Progenitor cell of endocrine pancreas (in vitro differentiated cells): Measurements from ENCODE around the gene C3orf70. TPM values are rescaled to one million over a fixed set of nuclear protein-coding genes. Genes with fewer than 3 reads are reported as not detected.

Source experiments
- DNase-seq: peaks from one replicate; pipeline ENCODE4 v3.0.0; 2021; ENCODE audit warnings: low spot score; ENCODE audit not compliant: unreplicated experiment
- H3K27ac Mint-ChIP-seq: 2 replicates; pipeline ENCODE4 v1.8.0; 2021; ENCODE audit warnings: mild to moderate bottlenecking, moderate library complexity, mixed read lengths
- H3K27me3 Mint-ChIP-seq: 2 replicates; pipeline ENCODE4 v1.8.0; 2021; ENCODE audit warnings: mixed read lengths
- H3K36me3 Mint-ChIP-seq: 2 replicates; pipeline ENCODE4 v1.8.0; 2022; ENCODE audit warnings: mixed read lengths; ENCODE audit not compliant: insufficient read depth
- H3K4me1 Mint-ChIP-seq: 2 replicates; pipeline ENCODE4 v1.8.0; 2021; ENCODE audit warnings: low read depth, mixed read lengths
- H3K4me3 Mint-ChIP-seq: 2 replicates; pipeline ENCODE4 v1.8.0; 2021; ENCODE audit warnings: low read depth, mild to moderate bottlenecking, moderate library complexity, mixed read lengths
- H3K9me3 Mint-ChIP-seq: 2 replicates; pipeline ENCODE4 v1.8.0; 2021; ENCODE audit warnings: low read depth, mixed read lengths
- total RNA-seq: library from RNA; stranded (reverse); gene quantifications from 2 replicates; pipeline ENCODE4 v1.2.1, GENCODE V29; 2021
- TF ChIP-seq, protein P1 (sequence below): fragments of 200-600 bp; sonication (generic); IDR thresholded peaks from one replicate; pipeline ENCODE4 v1.5.0; 2021; ENCODE audit warnings: antibody characterized with exemption, mild to moderate bottlenecking; ENCODE audit not compliant: unreplicated experiment

The C3orf70 gene
- total RNA-seq, 1 donor from 2014 or later, result 5.8 TPM

DNA sequence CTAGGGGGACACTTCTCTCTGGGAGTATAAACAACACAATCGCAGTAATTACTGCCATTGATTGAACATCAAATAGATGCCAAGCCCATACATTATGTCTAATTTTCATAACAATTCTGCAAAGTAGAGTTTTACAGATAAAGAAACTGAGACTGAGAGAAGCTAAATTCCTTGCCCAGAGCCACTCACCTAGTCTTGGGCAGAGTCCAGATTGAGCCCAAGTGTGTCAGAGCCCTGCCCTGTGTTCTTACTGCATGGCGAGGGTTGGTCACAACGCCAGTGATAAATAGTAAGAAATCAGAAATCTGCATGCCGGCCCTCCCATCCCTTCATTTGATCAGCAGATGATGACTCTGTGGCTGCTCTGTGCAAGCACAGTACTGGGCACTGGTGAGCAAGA lies 106.3 kb downstream of the C3orf70 start:
- H3K4me1 Mint-ChIP-seq, result peaks cover 2% of the 10 kb centered on the region
- H3K36me3 Mint-ChIP-seq, result peaks cover 12% of the 10 kb centered on the region
- H3K27me3 Mint-ChIP-seq, result no peaks in the 10 kb centered on the region

DNA sequence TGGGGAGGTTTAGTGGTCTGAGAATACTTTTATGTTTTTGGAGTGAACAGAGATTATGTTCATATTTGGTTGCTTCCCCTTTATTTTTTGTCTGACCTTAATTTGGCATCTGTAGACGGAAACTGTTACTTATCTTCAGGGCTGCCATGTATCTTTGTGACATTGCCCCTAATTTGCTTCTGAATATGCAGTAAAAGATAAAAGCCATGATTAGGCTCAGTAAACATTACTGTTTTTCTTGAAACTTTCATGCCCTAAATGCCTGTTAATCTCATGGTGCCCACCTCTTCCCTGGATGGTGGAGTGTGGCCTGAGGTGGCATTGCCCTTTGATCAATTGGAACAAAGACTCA lies 106.7 kb downstream of the C3orf70 start:
- Mint-ChIP-seq H3K27me3 (no peaks in the 10 kb centered on the region), H3K4me1 (peaks cover 2% of the 10 kb centered on the region), H3K9me3 (no peaks in the 10 kb centered on the region), H3K36me3 (peaks cover 12% of the 10 kb centered on the region), H3K27ac (no peak overlapping the region), H3K4me3 (no peak overlapping the region)
- TF ChIP-seq, protein P1, sequence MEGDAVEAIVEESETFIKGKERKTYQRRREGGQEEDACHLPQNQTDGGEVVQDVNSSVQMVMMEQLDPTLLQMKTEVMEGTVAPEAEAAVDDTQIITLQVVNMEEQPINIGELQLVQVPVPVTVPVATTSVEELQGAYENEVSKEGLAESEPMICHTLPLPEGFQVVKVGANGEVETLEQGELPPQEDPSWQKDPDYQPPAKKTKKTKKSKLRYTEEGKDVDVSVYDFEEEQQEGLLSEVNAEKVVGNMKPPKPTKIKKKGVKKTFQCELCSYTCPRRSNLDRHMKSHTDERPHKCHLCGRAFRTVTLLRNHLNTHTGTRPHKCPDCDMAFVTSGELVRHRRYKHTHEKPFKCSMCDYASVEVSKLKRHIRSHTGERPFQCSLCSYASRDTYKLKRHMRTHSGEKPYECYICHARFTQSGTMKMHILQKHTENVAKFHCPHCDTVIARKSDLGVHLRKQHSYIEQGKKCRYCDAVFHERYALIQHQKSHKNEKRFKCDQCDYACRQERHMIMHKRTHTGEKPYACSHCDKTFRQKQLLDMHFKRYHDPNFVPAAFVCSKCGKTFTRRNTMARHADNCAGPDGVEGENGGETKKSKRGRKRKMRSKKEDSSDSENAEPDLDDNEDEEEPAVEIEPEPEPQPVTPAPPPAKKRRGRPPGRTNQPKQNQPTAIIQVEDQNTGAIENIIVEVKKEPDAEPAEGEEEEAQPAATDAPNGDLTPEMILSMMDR, result no peak
- DNase-seq, result no peak

More for the DNA sequence above, 106.3 kb downstream of the C3orf70 start:
- H3K4me3 Mint-ChIP-seq, result no peak overlapping the region
- DNase-seq, result no peak
- H3K9me3 Mint-ChIP-seq, result no peaks in the 10 kb centered on the region
- TF ChIP-seq, protein P1, result no peak
- H3K27ac Mint-ChIP-seq, result no peak overlapping the region

DNA sequence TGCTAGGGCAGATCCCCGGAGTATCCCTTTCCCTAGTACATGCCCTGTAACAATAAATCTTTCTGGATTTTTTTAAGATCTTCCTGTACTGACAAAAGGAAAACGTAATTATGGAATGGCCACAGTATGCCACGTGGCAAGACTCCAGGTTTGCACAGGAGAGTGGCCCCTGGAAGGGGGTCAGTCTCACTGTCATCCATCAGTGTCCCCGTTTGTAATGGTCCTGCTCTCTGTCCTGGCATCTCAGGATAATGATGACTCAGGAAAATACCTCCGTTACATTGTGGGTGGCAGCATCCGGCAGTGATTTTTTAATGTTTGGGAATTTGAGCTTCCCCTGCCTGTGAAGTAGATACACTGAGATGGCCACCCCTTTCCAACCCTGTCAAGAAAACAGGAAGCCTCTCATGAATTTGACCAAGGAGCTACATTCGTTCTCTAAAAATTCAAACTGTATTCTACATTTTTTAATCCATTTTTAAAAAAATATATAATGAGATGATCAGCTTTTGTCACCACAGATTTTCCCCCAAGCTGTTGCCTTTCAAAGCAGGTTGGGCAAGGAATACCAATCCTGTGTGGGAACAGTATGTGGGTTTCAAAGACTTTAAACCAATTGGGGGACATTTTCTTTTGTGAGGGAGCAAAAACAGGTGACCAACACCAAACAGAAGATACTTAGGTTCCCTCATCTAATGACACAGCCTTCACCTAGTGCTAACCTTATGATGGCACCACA lies 110.4 kb downstream of the C3orf70 start:
- Mint-ChIP-seq H3K36me3 (peaks cover 8% of the 10 kb centered on the region), H3K27me3 (no peaks in the 10 kb centered on the region), H3K4me1 (peaks cover 2% of the 10 kb centered on the region), H3K9me3 (peaks cover 4% of the 10 kb centered on the region), H3K4me3 (no peak overlapping the region), H3K27ac (no peak overlapping the region)
- DNase-seq, result no peak
- TF ChIP-seq, protein P1, result no peak

DNA sequence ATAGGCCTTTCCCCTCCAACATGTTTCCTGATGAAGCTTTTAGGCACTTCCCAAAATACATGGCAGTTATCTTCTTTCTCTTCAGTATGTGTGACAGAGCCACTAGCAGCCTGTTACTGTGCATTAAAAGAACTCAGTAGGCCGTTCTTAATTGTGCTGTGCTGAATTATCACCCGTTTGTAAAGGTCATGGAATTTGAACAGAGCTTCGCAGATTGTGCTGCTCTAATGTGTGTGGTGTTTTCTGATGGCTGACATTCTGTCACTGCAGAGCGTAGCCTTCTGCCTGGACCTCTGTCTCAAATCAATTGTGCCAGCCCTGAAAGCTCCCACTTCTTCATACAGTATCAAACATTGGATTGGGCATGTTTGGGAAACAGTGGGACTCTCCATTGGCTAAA lies 111.3 kb downstream of the C3orf70 start:
- Mint-ChIP-seq H3K4me3 (no peak overlapping the region), H3K36me3 (peaks cover 9% of the 10 kb centered on the region), H3K27ac (no peak overlapping the region), H3K9me3 (peaks cover 9% of the 10 kb centered on the region), H3K4me1 (peaks cover 2% of the 10 kb centered on the region), H3K27me3 (no peaks in the 10 kb centered on the region)
- no peak for DNase-seq
- TF ChIP-seq, protein P1, result no peak

DNA sequence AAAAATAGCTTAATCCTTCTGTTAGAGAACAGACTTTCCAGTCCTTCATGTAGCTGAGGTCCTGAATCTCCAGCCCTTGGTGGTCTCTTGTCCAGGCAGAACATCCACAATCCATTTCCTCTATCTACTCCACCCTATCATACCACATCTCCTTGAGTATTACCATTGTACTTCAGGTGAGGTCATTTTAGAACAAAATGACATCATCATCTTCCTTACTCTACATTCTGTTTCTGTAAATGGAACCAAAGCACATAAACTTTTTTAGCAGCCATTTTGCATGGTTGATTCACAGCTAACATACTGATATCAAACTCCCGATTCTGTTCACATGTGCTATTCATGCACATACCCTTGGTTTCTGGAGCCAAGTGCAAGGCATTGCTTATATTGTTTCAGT lies 112.4 kb downstream of the C3orf70 start:
- no peaks in the 10 kb centered on the region for H3K27me3 Mint-ChIP-seq
- peaks cover 17% of the 10 kb centered on the region for H3K9me3 Mint-ChIP-seq
- TF ChIP-seq, protein P1, result no peak
- H3K27ac Mint-ChIP-seq, result no peak overlapping the region
- H3K4me1 Mint-ChIP-seq, result no peaks in the 10 kb centered on the region
- no peak for DNase-seq
- H3K36me3 Mint-ChIP-seq, result peaks cover 14% of the 10 kb centered on the region
- H3K4me3 Mint-ChIP-seq, result no peak overlapping the region
